GM12801 (cell line): ENCODE results near the gene ASTN2.

Experiments
- TF ChIP-seq, protein P1 (sequence below): IDR thresholded peaks from one replicate; pipeline ENCODE4 v1.5.1; 2011; ENCODE audit warnings: control low read depth; ENCODE audit not compliant: insufficient read length; ENCODE audit errors: extremely low read depth

The ASTN2 gene

GRCh38 chr9:117453737-117454136, 38.9 kb upstream of the ASTN2 start:
- TF ChIP-seq, protein P1, sequence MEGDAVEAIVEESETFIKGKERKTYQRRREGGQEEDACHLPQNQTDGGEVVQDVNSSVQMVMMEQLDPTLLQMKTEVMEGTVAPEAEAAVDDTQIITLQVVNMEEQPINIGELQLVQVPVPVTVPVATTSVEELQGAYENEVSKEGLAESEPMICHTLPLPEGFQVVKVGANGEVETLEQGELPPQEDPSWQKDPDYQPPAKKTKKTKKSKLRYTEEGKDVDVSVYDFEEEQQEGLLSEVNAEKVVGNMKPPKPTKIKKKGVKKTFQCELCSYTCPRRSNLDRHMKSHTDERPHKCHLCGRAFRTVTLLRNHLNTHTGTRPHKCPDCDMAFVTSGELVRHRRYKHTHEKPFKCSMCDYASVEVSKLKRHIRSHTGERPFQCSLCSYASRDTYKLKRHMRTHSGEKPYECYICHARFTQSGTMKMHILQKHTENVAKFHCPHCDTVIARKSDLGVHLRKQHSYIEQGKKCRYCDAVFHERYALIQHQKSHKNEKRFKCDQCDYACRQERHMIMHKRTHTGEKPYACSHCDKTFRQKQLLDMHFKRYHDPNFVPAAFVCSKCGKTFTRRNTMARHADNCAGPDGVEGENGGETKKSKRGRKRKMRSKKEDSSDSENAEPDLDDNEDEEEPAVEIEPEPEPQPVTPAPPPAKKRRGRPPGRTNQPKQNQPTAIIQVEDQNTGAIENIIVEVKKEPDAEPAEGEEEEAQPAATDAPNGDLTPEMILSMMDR: no peak

DNA sequence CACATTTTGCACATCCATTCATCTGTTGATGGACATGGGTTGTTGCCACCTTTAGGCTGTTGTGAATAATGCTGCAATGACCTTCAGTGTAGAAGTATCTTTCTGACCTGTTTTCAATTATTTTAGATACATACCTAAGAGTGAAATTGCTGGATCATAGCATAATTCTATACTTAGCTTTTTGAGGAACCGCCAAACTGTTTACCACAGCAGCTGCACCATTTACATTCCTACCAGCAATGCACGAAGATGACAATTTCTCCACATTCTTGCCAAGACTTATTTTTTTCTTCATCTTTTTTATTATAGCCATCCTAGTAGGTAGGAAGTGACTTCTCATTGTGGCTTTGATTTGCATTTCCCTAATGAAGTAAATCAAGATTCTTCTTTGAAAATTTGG, 36.5 kb upstream of the ASTN2 start:
- TF ChIP-seq, protein P1: no peak

GRCh38 chr9:117448066-117448465, 33.2 kb upstream of the ASTN2 start:
- TF ChIP-seq, protein P1: no peak

DNA sequence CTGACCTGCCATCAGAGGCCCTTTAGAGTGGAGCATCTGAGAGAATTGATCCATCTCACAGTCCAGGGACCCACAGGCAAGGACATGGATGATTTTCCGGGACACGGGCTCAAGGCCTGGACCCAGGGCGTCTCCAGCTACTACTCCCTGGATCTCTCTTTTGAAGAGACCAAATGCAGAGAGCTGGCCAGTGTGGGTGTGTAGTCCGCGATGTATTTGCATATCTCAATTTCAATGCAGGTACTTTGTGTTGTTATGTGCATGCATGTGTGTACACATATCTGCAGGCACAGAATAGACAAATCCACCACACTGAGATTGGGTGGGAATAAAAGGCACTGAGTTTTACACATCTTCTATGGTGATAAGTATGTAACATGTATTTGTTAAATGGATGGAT, 30.8 kb upstream of the ASTN2 start:
- TF ChIP-seq, protein P1: no peak

- TF ChIP-seq, protein P1: no peak
Observed at GRCh38 chr9:117444501-117444900, 29.6 kb upstream of the ASTN2 start.

GRCh38 chr9:117437283-117437682, 22.4 kb upstream of the ASTN2 start:
- TF ChIP-seq, protein P1: no peak

- TF ChIP-seq, protein P1: no peak
Observed at GRCh38 chr9:117435630-117436261, 20.9 kb upstream of the ASTN2 start.

- TF ChIP-seq, protein P1: no peak
Observed at GRCh38 chr9:117434566-117434965, 19.7 kb upstream of the ASTN2 start.
